ENCODE measurements around the gene CHD6. TPM values are rescaled to one million over a fixed set of nuclear protein-coding genes. Genes with fewer than 3 reads are reported as not detected.
A peak's percentile ranks its signal among the peaks of the same experiment; 100 is the strongest.

CHD6 gene
- total RNA-seq, 4 donors from 2014 or later: 24.7 to 89.7 (median 36.6) TPM

GRCh38 chr20:41398408-41398807 is 219.8 kb downstream of the CHD6 start:
- H3K27ac ChIP-seq: peak overlapping the region; percentile 72
- TF ChIP-seq POLR2A (IDR thresholded peaks at IDR 0.05) (no peak), CTCF (IDR thresholded peaks at IDR 0.05) (no peak), EP300 (IDR thresholded peaks at IDR 0.05) (no peak), POLR2AphosphoS5 (IDR thresholded peaks at IDR 0.05) (no peak)
- no peaks in the 10 kb centered on the region for H3K9me3 ChIP-seq
- 69% methylated on average over 2 of the region's 2 CpGs for WGBS
- no peaks in the 10 kb centered on the region for H3K27me3 ChIP-seq
- no peak overlapping the region for H3K4me3 ChIP-seq
- DNase-seq (ENCODE audit: low spot score in 2 of 2): no peak
- H3K36me3 ChIP-seq: peaks cover 3% of the 10 kb centered on the region
- peaks cover 60% of the 10 kb centered on the region for H3K4me1 ChIP-seq

- peaks cover 84% of the 10 kb centered on the region for H3K4me1 ChIP-seq
- WGBS: 66% methylated on average over 15 of the region's 18 CpGs
- no peak for TF ChIP-seq POLR2A (IDR thresholded peaks at IDR 0.05)
- TF ChIP-seq POLR2AphosphoS5 (IDR thresholded peaks at IDR 0.05): no peak
- no peak for TF ChIP-seq EP300 (IDR thresholded peaks at IDR 0.05)
- no peak for TF ChIP-seq CTCF (IDR thresholded peaks at IDR 0.05)
- no peaks in the 10 kb centered on the region for H3K9me3 ChIP-seq
- no peaks in the 10 kb centered on the region for H3K36me3 ChIP-seq
- no peak overlapping the region for H3K27ac ChIP-seq
- no peak for DNase-seq (ENCODE audit: low spot score in 2 of 2)
- no peaks in the 10 kb centered on the region for H3K27me3 ChIP-seq
- no peak overlapping the region for H3K4me3 ChIP-seq
Observed at GRCh38 chr20:41395667-41396664, 222.2 kb downstream of the CHD6 start.

- TF ChIP-seq POLR2A (IDR thresholded peaks at IDR 0.05) (no peak), CTCF (IDR thresholded peaks at IDR 0.05) (no peak), EP300 (IDR thresholded peaks at IDR 0.05) (no peak), POLR2AphosphoS5 (IDR thresholded peaks at IDR 0.05) (no peak)
- 74% methylated on average over 8 of the region's 9 CpGs for whole genome bisulfite sequencing
- H3K4me1 ChIP-seq: peaks cover 76% of the 10 kb centered on the region
- no peaks in the 10 kb centered on the region for H3K27me3 ChIP-seq
- no peaks in the 10 kb centered on the region for H3K36me3 ChIP-seq
- no peak overlapping the region for H3K27ac ChIP-seq
- DNase-seq (ENCODE audit: low spot score in 2 of 2): no peak
- H3K4me3 ChIP-seq: no peak overlapping the region
- no peaks in the 10 kb centered on the region for H3K9me3 ChIP-seq
Observed at GRCh38 chr20:41394931-41395666, 223.1 kb downstream of the CHD6 start.

- no peaks in the 10 kb centered on the region for H3K9me3 ChIP-seq
- no peak overlapping the region for H3K4me3 ChIP-seq
- H3K36me3 ChIP-seq: no peaks in the 10 kb centered on the region
- no peak for DNase-seq (ENCODE audit: low spot score in 2 of 2)
- H3K4me1 ChIP-seq: peaks cover 67% of the 10 kb centered on the region
- no peak for TF ChIP-seq EP300 (IDR thresholded peaks at IDR 0.05)
- TF ChIP-seq POLR2AphosphoS5 (IDR thresholded peaks at IDR 0.05): no peak
- no peak for TF ChIP-seq CTCF (IDR thresholded peaks at IDR 0.05)
- no peak for TF ChIP-seq POLR2A (IDR thresholded peaks at IDR 0.05)
- no peaks in the 10 kb centered on the region for H3K27me3 ChIP-seq
- WGBS: 100% methylated on average over 2 of the region's 2 CpGs
- peak overlapping the region; percentile 71 for H3K27ac ChIP-seq
Observed at GRCh38 chr20:41394081-41394480, 224.1 kb downstream of the CHD6 start.

- TF ChIP-seq POLR2AphosphoS5 (IDR thresholded peaks at IDR 0.05) (no peak), POLR2A (IDR thresholded peaks at IDR 0.05) (no peak), CTCF (IDR thresholded peaks at IDR 0.05) (no peak), EP300 (IDR thresholded peaks at IDR 0.05) (no peak)
- peak overlapping the region; percentile 71 for H3K27ac ChIP-seq
- no peak overlapping the region for H3K4me3 ChIP-seq
- no peaks in the 10 kb centered on the region for H3K36me3 ChIP-seq
- no peaks in the 10 kb centered on the region for H3K27me3 ChIP-seq
- no peak for DNase-seq (ENCODE audit: low spot score in 2 of 2)
- H3K9me3 ChIP-seq: no peaks in the 10 kb centered on the region
- peaks cover 63% of the 10 kb centered on the region for H3K4me1 ChIP-seq
- WGBS: 52% methylated on average over 3 of the region's 3 CpGs
Observed at GRCh38 chr20:41393705-41394066, 224.5 kb downstream of the CHD6 start.
